A673 (cell line): ENCODE measurements around the gene DMD. TPM values are rescaled to one million over a fixed set of nuclear protein-coding genes. Genes with fewer than 3 reads are reported as not detected.

Experiments
- BruUV-seq: library from RNA; stranded (reverse); fragments of 400-500 nt; replicated peaks from 2 replicates; lab custom pipeline; 2021; lab: Mats Ljungman, UMichigan
- CTCF ChIA-PET: fragments of 300-600 bp; sonication (Branson Sonifier 250); formaldehyde crosslinking; loops from one replicate; lab custom pipeline; 2022; ENCODE audit warnings: antibody characterized with exemption; lab: Charles Lee
- POLR2A ChIA-PET: fragments of 300-600 bp; sonication (Branson Sonifier 250); formaldehyde crosslinking; loops from one replicate; lab custom pipeline; 2022; ENCODE audit warnings: antibody characterized with exemption; ENCODE audit not compliant: low non-redundant PET; lab: Charles Lee
- DNase-seq: peaks from one replicate; pipeline ENCODE4 v3.0.0-alpha.2; 2015; ENCODE audit warnings: low spot score
- H3K27ac ChIP-seq: fragments of 200-600 bp; sonication (generic); 2 replicates; pipeline ENCODE4 v1.5.1; 2016; ENCODE audit warnings: mixed run types, low read depth, mild to moderate bottlenecking, mixed read lengths, antibody characterized with exemption, low read length; ENCODE audit not compliant: poor library complexity, severe bottlenecking
- H3K27me3 ChIP-seq: fragments of 200-600 bp; sonication (generic); replicated peaks from 2 replicates; pipeline ENCODE4 v1.6.1; 2017; ENCODE audit warnings: mixed run types, low read depth, mild to moderate bottlenecking, mixed read lengths, antibody characterized with exemption, low read length; ENCODE audit not compliant: insufficient read depth, poor library complexity
- H3K36me3 ChIP-seq: fragments of 200-600 bp; sonication (generic); 2 replicates; pipeline ENCODE4 v1.6.1; 2016; ENCODE audit warnings: mixed run types, mild to moderate bottlenecking, mixed read lengths, antibody characterized with exemption, low read length; ENCODE audit not compliant: insufficient read depth, poor library complexity, severe bottlenecking
- H3K4me1 ChIP-seq: fragments of 200-600 bp; sonication (generic); 2 replicates; pipeline ENCODE4 v1.6.1; 2017; ENCODE audit warnings: mixed run types, mild to moderate bottlenecking, mixed read lengths, antibody characterized with exemption, low read length; ENCODE audit not compliant: insufficient read depth, poor library complexity, severe bottlenecking
- H3K4me3 ChIP-seq: fragments of 200-600 bp; sonication (generic); 2 replicates; pipeline ENCODE4 v1.5.1; 2016; ENCODE audit warnings: low read depth, mixed run types, mild to moderate bottlenecking, mixed read lengths, low read length; ENCODE audit not compliant: poor library complexity, severe bottlenecking
- H3K9me3 ChIP-seq: fragments of 200-600 bp; sonication (generic); 2 replicates; pipeline ENCODE4 v1.6.1; 2016; ENCODE audit warnings: mixed run types, low read depth, mild to moderate bottlenecking, mixed read lengths, antibody characterized with exemption, low read length; ENCODE audit not compliant: poor library complexity, severe bottlenecking
- CTCF ChIP-seq: fragments of 300-800, 200-600 bp; sonication (generic); conservative IDR thresholded peaks from 2 replicates; pipeline ENCODE4 v1.5.1; 2017; ENCODE audit warnings: low read depth, mild to moderate bottlenecking, antibody characterized with exemption, low read length, moderate library complexity, mixed read lengths
- EZH2 ChIP-seq: fragments of 200-600 bp; sonication (generic); IDR thresholded peaks from 2 replicates; pipeline ENCODE4 v1.6.1; 2017; ENCODE audit warnings: borderline replicate concordance, low read depth, mild to moderate bottlenecking, mixed read lengths, antibody characterized with exemption, low read length; ENCODE audit not compliant: poor library complexity, severe bottlenecking
- intact Hi-C: fragments of 100-400 bp; cut with micrococcal nuclease; formaldehyde crosslinking; loops from one replicate; pipeline ENCODE4 v1.10.0; 2022; ENCODE audit not compliant: unreplicated experiment
- total RNA-seq: library from RNA; stranded (reverse); gene quantifications from 2 replicates; pipeline ENCODE4 v1.2.3, GENCODE V29; 2021

Gene DMD
- total RNA-seq, 1 experiment from 2014 or later, result 5.4 TPM

GRCh38 chrX:33045882-33046281 is 165.5 kb downstream of the DMD start:
- H3K27ac ChIP-seq, result no peak overlapping the region
- H3K27me3 ChIP-seq, result no peaks in the 10 kb centered on the region
- H3K36me3 ChIP-seq, result no peaks in the 10 kb centered on the region
- intact Hi-C loops, result no loop called here
- no peak for TF ChIP-seq CTCF
- no peak for TF ChIP-seq EZH2
- H3K4me1 ChIP-seq, result no peaks in the 10 kb centered on the region
- no peaks in the 10 kb centered on the region for H3K9me3 ChIP-seq
- no TSS peak for BruUV-seq
- DNase-seq, result no peak
- POLR2A ChIA-PET, result no interaction called here
- CTCF ChIA-PET, result no interaction called here
- no peak overlapping the region for H3K4me3 ChIP-seq

- ChIA-PET CTCF (no interaction called here), POLR2A (no interaction called here)
- DNase-seq, result no peak
- no peak for TF ChIP-seq EZH2
- no peak for TF ChIP-seq CTCF
- BruUV-seq, result no TSS peak
- H3K9me3 ChIP-seq, result no peaks in the 10 kb centered on the region
- intact Hi-C loops, result no loop called here
- H3K4me1 ChIP-seq, result no peaks in the 10 kb centered on the region
- H3K36me3 ChIP-seq, result no peaks in the 10 kb centered on the region
- no peak overlapping the region for H3K27ac ChIP-seq
- H3K27me3 ChIP-seq, result no peaks in the 10 kb centered on the region
- no peak overlapping the region for H3K4me3 ChIP-seq
Measured at GRCh38 chrX:33045245-33045644, 166.1 kb downstream of the DMD start.

- Histone ChIP-seq H3K27me3 (no peaks in the 10 kb centered on the region), H3K27ac (no peak overlapping the region), H3K9me3 (no peaks in the 10 kb centered on the region), H3K36me3 (no peaks in the 10 kb centered on the region), H3K4me1 (no peaks in the 10 kb centered on the region), H3K4me3 (no peak overlapping the region)
- TF ChIP-seq CTCF, result no peak
- no peak for TF ChIP-seq EZH2
- intact Hi-C loops, result no loop called here
- DNase-seq, result no peak
- ChIA-PET POLR2A (no interaction called here), CTCF (no interaction called here)
- no TSS peak for BruUV-seq
Measured at GRCh38 chrX:33041141-33041540, 170.2 kb downstream of the DMD start.
